Thoracic aorta (tissue), 2 donors: ENCODE results near the gene UGT2B7. TPM values are rescaled to one million over a fixed set of nuclear protein-coding genes. Genes with fewer than 3 reads are reported as not detected.

Experiments
- ATAC-seq: fragments of 150-250 bp; one replicate; pipeline ENCODE4 v1.8.0; 2017; ENCODE audit warnings: low read depth; ENCODE audit not compliant: insufficient number of reproducible peaks, low FRiP score
- DNase-seq: peaks from one replicate; pipeline ENCODE4 v3.0.0-alpha.2; 2020; ENCODE audit warnings: low spot score
- H3K27ac ChIP-seq, 2 donors: fragments of 200-600 bp; sonication (generic); 1 replicate in 1 of 2; 2 replicates in 1 of 2; pipeline ENCODE4 v1.5.1; 2016; ENCODE audit warnings: mild to moderate bottlenecking in 2 of 2, moderate library complexity in 2 of 2
- H3K27me3 ChIP-seq: fragments of 200-600 bp; sonication (generic); replicated peaks from 2 replicates; pipeline ENCODE4 v1.6.0; 2016; ENCODE audit warnings: mild to moderate bottlenecking; ENCODE audit not compliant: insufficient read depth
- H3K36me3 ChIP-seq: fragments of 200-600 bp; sonication (generic); one replicate; pipeline ENCODE4 v1.5.1; 2016
- H3K4me1 ChIP-seq, 2 donors: fragments of 200-600 bp; sonication (generic); 1 replicate in 1 of 2; 2 replicates in 1 of 2; pipeline versions ENCODE4 v1.5.1 to v1.6.0; 2016; ENCODE audit warnings: low read depth in 2 of 2, mild to moderate bottlenecking in 1 of 2; ENCODE audit not compliant: control insufficient read depth in 1 of 2
- H3K4me3 ChIP-seq: fragments of 200-600 bp; sonication (generic); 2 replicates; pipeline ENCODE4 v1.5.1; 2016; ENCODE audit warnings: mild to moderate bottlenecking
- H3K9me3 ChIP-seq: fragments of 200-600 bp; sonication (generic); 2 replicates; pipeline ENCODE4 v1.5.1; 2016
- CTCF ChIP-seq: fragments of 200-600 bp; sonication (generic); IDR thresholded peaks from one replicate; pipeline ENCODE4 v1.5.1; 2019; ENCODE audit warnings: antibody characterized with exemption
- total RNA-seq, 2 donors: library from RNA; depleted of rRNA; stranded (reverse); fragments of >200 nt; gene quantifications; one replicate each; pipeline versions ENCODE4 v1.1.0 to v1.2.3, GENCODE V29; 2016

The UGT2B7 gene
- total RNA-seq, 2 donors from 2014 or later: not detected

- H3K27me3 ChIP-seq: no peaks in the 10 kb centered on the region
- no peak for TF ChIP-seq CTCF
- H3K27ac ChIP-seq: no peak overlapping the region
- H3K4me1 ChIP-seq: no peaks in the 10 kb centered on the region
- ATAC-seq: no peak
- H3K9me3 ChIP-seq: no peaks in the 10 kb centered on the region
- DNase-seq: no peak
- no peaks in the 10 kb centered on the region for H3K36me3 ChIP-seq
- no peak overlapping the region for H3K4me3 ChIP-seq
Measured at GRCh38 chr4:69089388-69089787, 6.9 kb upstream of the UGT2B7 start.

- TF ChIP-seq CTCF: no peak
- H3K9me3 ChIP-seq: no peaks in the 10 kb centered on the region
Measured at GRCh38 chr4:69092190-69092589, 4.1 kb upstream of the UGT2B7 start.

GRCh38 chr4:69092980-69093568 lies 3.2 kb upstream of the UGT2B7 start:
- no peak for TF ChIP-seq CTCF
- no peak for DNase-seq
- ATAC-seq: no peak
- H3K4me1 ChIP-seq: no peaks in the 10 kb centered on the region
- no peak overlapping the region for H3K4me3 ChIP-seq
- H3K36me3 ChIP-seq: no peaks in the 10 kb centered on the region
- H3K9me3 ChIP-seq: no peaks in the 10 kb centered on the region
- no peaks in the 10 kb centered on the region for H3K27me3 ChIP-seq
- no peak overlapping the region for H3K27ac ChIP-seq

More at GRCh38 chr4:69092190-69092589, 4.1 kb upstream of the UGT2B7 start:
- no peak overlapping the region for H3K27ac ChIP-seq
- no peaks in the 10 kb centered on the region for H3K36me3 ChIP-seq
- no peak overlapping the region for H3K4me3 ChIP-seq
- no peak for DNase-seq
- ATAC-seq: no peak
- H3K4me1 ChIP-seq: no peaks in the 10 kb centered on the region
- H3K27me3 ChIP-seq: no peaks in the 10 kb centered on the region

- Histone ChIP-seq H3K9me3 (no peaks in the 10 kb centered on the region), H3K27ac (no peak overlapping the region), H3K36me3 (no peaks in the 10 kb centered on the region), H3K4me1 (no peaks in the 10 kb centered on the region), H3K4me3 (no peak overlapping the region), H3K27me3 (no peaks in the 10 kb centered on the region)
- no peak for DNase-seq
- TF ChIP-seq CTCF: no peak
- no peak for ATAC-seq
Measured at GRCh38 chr4:69093681-69094080, 2.6 kb upstream of the UGT2B7 start.

GRCh38 chr4:69095301-69095731 lies 958 bp upstream of the UGT2B7 start:
- no peaks in the 10 kb centered on the region for H3K4me1 ChIP-seq
- DNase-seq (no peak), ATAC-seq (no peak)
- no peaks in the 10 kb centered on the region for H3K9me3 ChIP-seq
- no peak for TF ChIP-seq CTCF
- H3K27me3 ChIP-seq: no peaks in the 10 kb centered on the region
- H3K36me3 ChIP-seq: no peaks in the 10 kb centered on the region
- H3K27ac ChIP-seq: no peak overlapping the region
- no peak overlapping the region for H3K4me3 ChIP-seq
